HL-60 (cell line): Measurements from ENCODE around the gene PRCC.

ENCODE experiments used
- DNase-seq, 2 experiments: peaks; one replicate each; pipeline ENCODE4 v3.0.0-alpha.2; 2010 to 2020; ENCODE audit warnings: low read depth in 1 of 2, low spot score in 1 of 2
- H3K27ac ChIP-seq: fragments of 250-450 bp; sonication (Bioruptor Pico); replicated peaks from 2 replicates; pipeline ENCODE4 v1.5.1; 2020; ENCODE audit warnings: mild to moderate bottlenecking, moderate library complexity
- H3K27me3 ChIP-seq: fragments of 250-450 bp; sonication (Bioruptor Pico); 2 replicates; pipeline ENCODE4 v1.5.1; 2021; ENCODE audit warnings: mild to moderate bottlenecking, moderate library complexity; ENCODE audit not compliant: insufficient read depth, poor library complexity, severe bottlenecking
- H3K4me3 ChIP-seq: replicated peaks from 2 replicates; pipeline ENCODE4 v1.5.1; 2011; ENCODE audit warnings: mild to moderate bottlenecking, control low read depth, low read length; ENCODE audit not compliant: insufficient read depth
- CTCF ChIP-seq: IDR thresholded peaks from one replicate; pipeline ENCODE4 v1.5.1; 2011; ENCODE audit warnings: low read length, control low read depth, inconsistent platforms; ENCODE audit not compliant: insufficient read depth
- GABPA ChIP-seq: IDR thresholded peaks from 2 replicates; pipeline ENCODE4 v1.6.1; 2012; ENCODE audit warnings: low read depth
- POLR2AphosphoS5 ChIP-seq: IDR thresholded peaks from 2 replicates; pipeline ENCODE4 v1.6.1; 2012; ENCODE audit warnings: low read depth
- REST ChIP-seq: IDR thresholded peaks from 2 replicates; pipeline ENCODE4 v1.6.1; 2012; ENCODE audit warnings: low read depth; ENCODE audit not compliant: insufficient replicate concordance
- SPI1 ChIP-seq: IDR thresholded peaks from 2 replicates; pipeline ENCODE4 v1.6.1; 2012; ENCODE audit warnings: low read depth, mild to moderate bottlenecking, borderline replicate concordance

Gene PRCC

GRCh38 chr1:156848461-156849150 is 81.3 kb downstream of the PRCC start:
- Histone ChIP-seq H3K27ac (no peak overlapping the region), H3K4me3 (no peak overlapping the region), H3K27me3 (peaks cover 58% of the 10 kb centered on the region)
- TF ChIP-seq CTCF, result no peak
- DNase-seq, result no peak

DNA sequence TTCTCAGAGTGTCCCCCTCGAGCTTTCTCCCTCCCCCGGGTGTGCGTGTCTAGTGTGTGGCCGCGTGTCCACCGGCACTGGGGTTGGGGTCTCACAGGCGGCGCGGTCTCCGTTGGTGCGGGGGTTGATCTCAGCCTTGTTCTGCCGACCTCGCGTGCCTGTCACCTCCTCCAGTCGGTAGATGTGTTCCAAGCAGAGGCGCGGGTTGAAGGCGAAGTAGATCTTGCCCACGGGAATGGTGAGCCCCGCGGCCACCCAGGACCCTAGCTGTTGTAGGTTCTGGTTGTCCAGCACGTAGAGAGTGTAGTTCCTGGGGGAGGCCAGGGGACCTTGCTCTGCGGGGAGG is 81.8 kb downstream of the PRCC start:
- Histone ChIP-seq H3K4me3 (no peak overlapping the region), H3K27ac (no peak overlapping the region), H3K27me3 (peaks cover 55% of the 10 kb centered on the region)
- no peak for DNase-seq
- TF ChIP-seq REST (no peak), POLR2AphosphoS5 (no peak), SPI1 (no peak), GABPA (no peak), CTCF (no peak)
